GM21786 (cell line): Measurements from ENCODE around the gene TRIM26.
"Not testable (repeated sequence)": the region's sequence is repeated elsewhere in the genome, so short reads cannot be mapped to it uniquely, and the experiment has no call there.

Source experiments
- ATAC-seq: cut with Tn5 transposase; IDR thresholded peaks from one replicate; pipeline ENCODE4 v1.9.1; 2021; ENCODE audit not compliant: unreplicated experiment

The TRIM26 gene

DNA sequence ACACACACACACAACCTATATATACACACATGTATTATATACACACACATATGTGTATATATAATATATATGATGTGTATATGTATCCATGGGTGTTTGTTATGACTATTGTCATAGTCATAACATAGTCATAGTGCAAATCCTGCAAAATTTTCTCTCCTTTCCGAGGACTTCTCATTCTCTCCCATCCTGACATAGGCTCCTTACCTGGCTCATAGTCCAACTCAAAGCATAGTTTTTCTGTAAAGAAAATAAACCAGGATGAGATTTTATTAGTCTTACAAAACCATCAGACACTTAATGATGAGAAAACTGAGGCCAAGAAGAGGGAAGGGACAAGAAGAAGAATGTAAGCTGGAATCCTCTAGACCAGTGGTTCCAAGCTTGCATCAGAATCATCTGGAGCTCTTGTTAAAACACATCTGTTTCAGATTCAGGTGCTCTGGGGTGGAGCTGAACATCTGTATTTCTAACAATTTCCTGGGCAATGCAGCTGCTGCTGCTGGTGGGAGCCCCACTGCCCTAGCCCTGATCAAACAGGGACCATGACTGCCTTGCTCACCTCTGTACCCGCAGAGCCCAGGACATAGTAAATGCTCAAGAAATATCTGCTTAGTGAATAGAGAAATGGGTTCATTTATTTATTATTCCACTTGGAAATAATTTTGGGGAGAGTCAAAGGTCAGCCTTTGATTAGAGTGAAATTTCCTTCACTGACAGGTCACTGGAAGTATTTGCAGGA, 57.5 kb downstream of the TRIM26 start:
- ATAC-seq: no peak

DNA sequence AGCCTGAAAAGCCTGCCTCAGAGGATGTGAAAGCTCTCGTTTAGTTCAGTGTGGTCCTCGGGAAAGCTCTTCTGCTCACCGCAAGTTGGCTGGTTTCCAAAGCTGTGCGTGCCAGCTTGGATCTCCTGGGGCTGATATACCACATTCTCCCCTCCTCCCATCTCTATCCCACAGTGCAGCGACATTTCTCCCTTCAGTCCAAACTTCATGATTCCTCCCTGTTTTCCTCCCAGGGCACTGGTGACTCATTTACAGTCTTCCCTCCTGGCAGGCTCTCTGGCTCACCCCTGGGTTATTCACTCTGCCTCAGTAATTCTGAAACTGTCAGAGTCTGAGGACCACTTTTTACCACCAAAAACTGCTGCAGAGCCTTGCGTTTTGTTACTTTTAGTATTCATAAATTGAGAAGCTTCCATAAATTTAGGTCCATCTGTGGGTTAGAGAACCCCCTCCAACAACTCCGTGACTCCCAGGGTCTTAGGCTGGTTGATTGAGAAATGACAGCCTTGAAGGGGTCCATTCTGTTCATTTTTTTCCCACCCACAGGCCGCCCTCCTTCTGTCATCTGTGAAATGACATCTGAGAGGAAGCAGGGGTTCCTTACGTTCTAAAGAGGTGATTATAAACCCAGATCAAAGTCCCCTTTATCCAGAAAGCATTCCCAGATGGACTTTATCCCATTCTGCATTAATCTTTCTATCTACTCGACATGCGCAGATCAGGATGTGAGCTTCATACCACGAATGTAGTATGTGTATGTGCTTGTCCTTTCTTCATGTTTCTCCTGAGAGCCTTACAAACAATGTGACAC, 58.3 kb downstream of the TRIM26 start:
- ATAC-seq: no peak

- no peak for ATAC-seq
These were observed 59.1 kb downstream of the TRIM26 start for GRCh38 chr6:30154061-30154460.

DNA sequence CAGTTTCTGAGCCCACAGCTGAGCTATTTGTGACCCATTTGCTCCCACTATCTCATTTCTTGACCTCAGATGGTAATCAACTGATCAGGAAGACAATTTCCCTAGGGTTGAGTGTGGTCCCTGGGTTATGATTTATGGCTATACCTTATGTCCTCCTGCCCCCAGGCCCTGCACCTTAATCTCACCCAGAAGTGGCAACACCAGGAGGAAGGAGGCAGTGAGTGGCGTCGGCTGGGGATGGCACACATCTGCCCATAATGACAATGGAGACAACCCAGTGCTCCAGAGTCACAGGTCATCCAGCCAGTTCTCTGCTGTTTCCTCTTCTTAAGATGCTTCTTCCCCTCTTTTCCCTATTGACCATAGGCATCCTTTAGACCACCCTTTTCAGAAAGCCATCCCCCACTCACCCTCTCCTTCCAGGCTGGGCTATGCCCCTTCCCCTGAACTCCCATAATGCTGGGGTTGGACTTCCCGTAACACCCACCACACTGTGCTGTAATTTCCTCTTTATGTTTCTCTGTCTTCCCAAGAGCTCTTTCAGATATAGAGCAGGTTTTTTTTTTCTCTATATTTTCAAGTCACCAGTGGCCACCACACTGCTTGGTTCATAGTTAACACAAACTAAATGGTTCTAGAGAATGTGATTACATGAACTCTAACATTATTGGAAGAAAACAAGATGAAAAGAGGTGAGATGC, 60.1 kb downstream of the TRIM26 start:
- no peak for ATAC-seq

GRCh38 chr6:30152016-30152673, 61.1 kb downstream of the TRIM26 start:
- ATAC-seq: no peak

DNA sequence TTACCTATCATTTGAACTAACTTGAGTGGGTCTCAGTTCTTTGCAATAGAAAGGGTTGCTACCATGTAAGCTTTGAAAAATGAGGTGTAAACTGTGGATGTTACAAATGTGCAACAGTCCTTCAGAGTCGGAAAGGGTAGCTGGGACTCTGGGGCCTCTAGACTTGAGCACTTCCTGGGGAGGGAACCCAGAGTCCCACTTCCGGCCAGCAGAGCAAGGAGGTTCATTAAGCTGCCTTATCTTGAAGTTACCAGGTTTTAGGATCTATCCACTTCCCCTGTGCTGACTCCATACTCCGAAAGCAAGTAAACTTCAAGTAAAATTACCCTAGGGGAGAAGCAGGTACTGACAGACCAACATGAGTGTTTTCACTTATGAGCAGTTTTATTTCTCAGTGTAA, 61.6 kb downstream of the TRIM26 start:
- ATAC-seq: no peak

DNA sequence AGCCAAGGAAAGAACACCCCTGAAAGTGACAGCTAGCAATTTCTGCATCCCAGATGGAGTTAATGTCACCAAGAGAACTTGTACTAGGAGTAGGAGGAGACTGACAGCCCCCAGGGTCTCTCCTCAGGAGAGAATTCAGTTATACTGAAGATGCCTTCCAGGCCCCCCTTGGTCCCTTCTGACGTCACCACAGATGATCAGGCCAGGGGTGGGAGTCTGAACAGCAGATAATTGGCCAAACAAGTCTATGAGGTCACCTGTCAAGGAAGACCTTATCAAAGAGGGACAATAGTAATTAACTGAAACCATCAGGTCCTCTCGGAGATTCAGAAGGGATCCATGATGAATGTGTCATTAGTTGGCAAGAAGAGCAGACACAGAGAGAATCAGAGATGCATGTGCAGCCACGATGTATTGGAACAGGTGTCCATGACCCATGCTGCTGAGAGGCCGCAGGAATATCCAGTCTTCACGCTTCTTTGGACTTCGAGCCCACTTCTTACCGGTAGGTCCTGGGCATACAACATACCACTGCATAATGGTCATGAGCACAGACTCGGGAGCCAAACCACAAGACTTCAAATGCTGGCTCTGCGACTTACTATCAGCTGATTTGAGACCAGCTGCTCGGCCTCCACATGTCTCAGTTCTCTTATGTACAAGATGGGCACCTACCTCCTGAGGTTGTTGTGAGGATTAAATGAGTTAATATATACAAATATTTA, 62.4 kb downstream of the TRIM26 start:
- ATAC-seq: no peak

GRCh38 chr6:30149858-30150550, 63.2 kb downstream of the TRIM26 start:
- no peak for ATAC-seq

GRCh38 chr6:30149234-30149633, 64.0 kb downstream of the TRIM26 start:
- no peak for ATAC-seq

GRCh38 chr6:30147096-30147495, 66.1 kb downstream of the TRIM26 start:
- ATAC-seq: no peak

DNA sequence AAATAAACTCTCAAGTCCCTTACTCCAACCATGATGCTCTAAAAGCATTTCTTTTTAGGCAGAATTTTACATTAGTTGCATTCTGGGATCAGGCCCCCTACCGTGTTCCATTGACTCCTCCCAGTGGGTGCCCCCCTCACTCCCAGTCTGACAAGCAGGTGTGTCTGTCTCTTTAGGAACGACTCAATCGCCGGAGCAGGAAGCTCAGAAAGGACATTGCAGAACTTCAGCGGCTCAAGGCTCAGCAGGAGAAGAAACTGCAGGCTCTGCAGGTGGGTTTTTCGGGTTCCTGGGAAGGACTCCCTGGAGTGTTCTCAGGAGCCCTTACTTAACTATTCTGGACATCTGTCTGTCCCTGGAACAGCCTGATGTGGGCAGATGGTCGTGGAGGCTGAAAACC, 67.4 kb downstream of the TRIM26 start:
- no peak for ATAC-seq

DNA sequence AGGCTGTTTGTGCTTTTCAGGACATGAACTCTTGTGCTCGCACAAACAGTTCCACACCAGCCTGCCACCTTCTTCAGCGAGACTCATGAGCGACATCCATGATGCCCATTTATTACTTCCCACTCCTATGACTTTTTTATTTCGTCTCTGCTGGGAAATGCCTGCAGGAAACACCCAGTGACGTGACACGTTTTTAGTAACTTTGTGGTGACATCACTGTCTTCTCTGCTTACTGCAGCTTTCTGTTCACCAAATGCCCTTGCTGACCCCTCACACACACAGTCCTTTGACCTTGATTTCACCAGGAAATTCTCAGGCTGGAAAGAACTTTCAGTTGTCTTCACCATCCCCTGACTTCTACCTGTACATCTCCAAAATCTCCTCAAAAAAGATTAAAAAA, 68.4 kb downstream of the TRIM26 start:
- no peak for ATAC-seq

DNA sequence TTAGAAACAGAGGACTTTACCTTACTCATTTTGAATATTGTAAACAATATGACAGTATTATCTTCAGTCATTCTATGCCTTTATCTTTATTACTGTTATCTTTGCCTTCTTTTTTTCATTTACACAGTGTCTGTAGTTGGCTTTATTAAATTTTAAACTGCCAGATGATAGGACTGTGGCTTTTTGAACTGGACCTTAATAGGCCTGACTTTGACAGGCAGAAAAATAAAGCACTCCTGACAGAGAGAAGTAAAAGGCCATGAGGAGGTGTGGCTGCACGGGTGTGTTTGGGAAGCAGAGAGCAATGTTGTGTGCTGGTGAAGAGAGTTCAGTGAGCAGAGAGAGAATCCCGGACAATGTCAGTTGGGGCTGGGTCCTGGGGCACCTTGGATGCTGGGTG, 69.4 kb downstream of the TRIM26 start:
- no peak for ATAC-seq

DNA sequence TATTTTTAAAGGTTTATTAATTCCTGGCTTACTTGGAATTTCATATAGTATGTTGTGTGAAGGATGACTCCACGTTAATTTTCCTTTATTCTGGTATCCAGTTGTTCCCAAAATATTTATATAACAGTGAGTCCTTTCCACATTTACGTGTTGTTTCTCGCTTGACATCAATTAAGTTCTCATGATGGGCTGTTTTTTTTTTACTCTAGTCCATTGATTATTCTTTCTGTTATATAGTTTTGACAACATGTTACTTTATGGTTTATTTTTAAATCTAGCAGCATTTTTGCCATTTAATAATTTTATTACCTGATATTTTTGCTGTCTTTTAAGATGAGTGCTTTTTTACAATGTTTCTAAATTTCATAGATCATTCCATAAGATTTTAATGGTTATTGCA, 70.5 kb downstream of the TRIM26 start:
- ATAC-seq: no peak

DNA sequence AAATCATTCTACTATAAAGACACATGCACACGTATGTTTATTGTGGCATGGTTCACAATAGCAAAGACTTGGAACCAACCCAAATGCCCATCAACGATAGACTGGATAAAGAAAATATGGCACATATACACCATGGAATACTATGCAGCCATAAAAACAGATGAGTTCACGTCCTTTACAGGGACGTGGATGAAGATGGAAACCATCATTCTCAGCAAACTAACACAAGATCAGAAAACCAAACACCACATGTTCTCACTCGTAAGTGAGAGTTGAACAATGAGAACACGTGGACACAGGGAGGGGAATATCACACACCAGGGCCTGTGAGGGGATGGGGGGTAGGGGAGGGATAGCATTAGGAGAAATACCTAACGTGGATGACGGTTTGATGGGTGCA, 73.0 kb downstream of the TRIM26 start:
- ATAC-seq: not testable (repeated sequence)

DNA sequence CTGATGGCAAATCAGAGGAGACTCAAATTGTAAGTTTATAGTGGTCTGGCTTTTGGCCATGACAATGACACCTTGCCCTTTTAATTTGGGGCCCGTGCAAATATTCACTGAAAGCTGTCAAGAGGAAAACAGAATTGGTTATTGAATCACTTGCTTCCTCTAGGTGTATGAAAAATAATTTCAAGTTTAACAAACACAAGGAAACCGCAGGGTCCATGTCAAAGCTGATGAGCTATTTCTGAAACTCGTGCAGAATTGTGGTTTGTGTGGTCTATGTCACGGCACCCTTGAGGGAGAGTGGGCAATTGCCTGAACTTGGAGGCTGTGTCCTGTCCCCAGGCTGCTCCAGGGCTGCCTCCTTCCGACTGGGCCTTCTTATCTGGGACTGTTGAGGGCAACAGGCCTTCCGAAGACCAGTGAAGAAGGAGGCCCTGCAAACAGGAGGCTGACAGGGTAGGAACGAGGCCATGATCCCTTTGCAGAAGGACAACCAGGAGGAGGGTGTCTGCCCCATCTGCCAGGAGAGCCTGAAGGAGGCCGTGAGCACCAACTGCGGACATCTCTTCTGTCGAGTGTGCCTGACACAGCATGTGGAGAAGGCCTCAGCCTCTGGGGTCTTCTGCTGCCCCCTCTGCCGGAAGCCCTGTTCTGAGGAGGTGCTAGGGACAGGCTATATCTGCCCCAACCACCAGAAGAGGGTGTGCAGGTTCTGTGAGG, 76.5 kb downstream of the TRIM26 start:
- no peak for ATAC-seq

- ATAC-seq: no peak
These were observed 77.4 kb downstream of the TRIM26 start, which contains the start of gene TRIM40 for GRCh38 chr6:30135757-30136156. Gene TRIM40, plus strand, starts transcription at chr6:30136140. Its CDS starts 897 bp downstream, at chr6:30137037.

DNA sequence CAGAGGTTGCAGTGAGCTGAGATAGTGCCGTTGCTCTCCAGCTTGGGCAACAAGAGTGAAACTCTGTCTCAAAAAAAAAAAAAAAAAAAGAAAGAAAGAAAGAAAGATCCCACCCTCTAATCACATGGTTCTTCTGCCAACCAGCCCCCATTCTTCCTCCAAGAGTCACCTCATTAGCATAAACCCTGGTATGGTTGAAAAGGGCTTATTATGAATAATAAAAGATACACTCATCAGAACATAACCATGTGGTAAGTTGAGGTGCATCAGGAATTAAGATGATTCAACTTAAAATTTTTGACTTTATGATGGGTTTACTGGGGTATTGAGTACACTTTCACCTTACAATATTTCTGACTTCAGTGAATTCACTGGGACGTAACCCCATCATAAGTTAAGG, 78.1 kb downstream of the TRIM26 start:
- ATAC-seq: no peak
